PFSK-1 (cell line): ENCODE results near the gene RAB26.

ENCODE experiments used
- FOXP2 ChIP-seq: optimal IDR thresholded peaks from 2 replicates; pipeline ENCODE3; 2011; ENCODE audit warnings: borderline replicate concordance, control low read depth, inconsistent platforms; ENCODE audit not compliant: insufficient read depth; ENCODE audit errors: extremely low read length, extremely low read depth
- POLR2AphosphoS5 ChIP-seq: IDR thresholded peaks from 2 replicates; pipeline ENCODE4 v1.6.1; 2012; ENCODE audit warnings: low read depth, mild to moderate bottlenecking, control low read depth, low read length, moderate library complexity
- SIN3A ChIP-seq: IDR thresholded peaks from 2 replicates; pipeline ENCODE4 v1.6.1; 2012; ENCODE audit warnings: mild to moderate bottlenecking, low read length, moderate library complexity, borderline replicate concordance; ENCODE audit not compliant: insufficient read depth
- TAF1 ChIP-seq: IDR thresholded peaks from 2 replicates; pipeline ENCODE4 v1.6.1; 2012; ENCODE audit warnings: low read length, control low read depth, borderline replicate concordance; ENCODE audit not compliant: insufficient read depth
- TF ChIP-seq, protein P1 (sequence below), 2 experiments: IDR thresholded peaks; 2 replicates each; pipeline versions ENCODE4 v1.6.1 to v1.8.0; 2011 to 2012; ENCODE audit warnings: low read depth in 2 of 2, low read length in 2 of 2, control low read depth in 1 of 2, inconsistent platforms in 1 of 2, mild to moderate bottlenecking in 1 of 2, moderate library complexity in 1 of 2; ENCODE audit not compliant: insufficient read depth in 1 of 2

DNA sequence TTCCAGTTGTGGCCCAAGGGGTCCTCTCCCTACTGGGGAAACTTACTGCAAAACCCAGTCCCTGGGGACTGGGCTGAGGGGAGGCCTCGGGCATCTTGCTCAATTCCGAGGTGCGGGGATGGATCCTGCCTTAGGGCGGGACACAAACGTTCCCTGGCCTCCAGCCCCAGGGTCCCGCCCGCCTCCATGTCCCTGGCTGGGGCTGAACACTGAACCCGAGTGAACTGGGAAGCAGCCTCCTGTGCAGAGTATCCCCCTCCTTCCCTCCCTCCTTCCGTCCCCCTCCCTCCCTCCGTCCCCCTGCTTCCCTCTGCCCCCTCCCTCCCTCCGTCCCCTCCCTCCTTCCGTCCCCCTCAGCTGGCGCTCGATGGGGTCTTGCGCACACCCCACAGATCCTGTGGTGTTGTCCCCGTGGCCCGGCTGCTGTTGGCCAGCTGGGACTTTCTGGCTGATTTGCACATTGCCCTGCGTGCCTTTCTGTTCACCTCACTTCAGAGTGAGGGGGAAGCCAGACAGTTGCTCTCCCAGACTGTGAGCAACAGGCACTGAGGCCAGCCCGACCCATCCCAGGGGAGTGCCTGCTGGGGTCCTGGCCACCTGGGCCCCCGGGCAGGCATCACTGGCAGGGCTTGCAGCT lies 12.6 kb downstream of the RAB26 start:
- TF ChIP-seq TAF1 (no peak), POLR2AphosphoS5 (no peak), SIN3A (no peak), FOXP2 (no peak)
- TF ChIP-seq, protein P1, sequence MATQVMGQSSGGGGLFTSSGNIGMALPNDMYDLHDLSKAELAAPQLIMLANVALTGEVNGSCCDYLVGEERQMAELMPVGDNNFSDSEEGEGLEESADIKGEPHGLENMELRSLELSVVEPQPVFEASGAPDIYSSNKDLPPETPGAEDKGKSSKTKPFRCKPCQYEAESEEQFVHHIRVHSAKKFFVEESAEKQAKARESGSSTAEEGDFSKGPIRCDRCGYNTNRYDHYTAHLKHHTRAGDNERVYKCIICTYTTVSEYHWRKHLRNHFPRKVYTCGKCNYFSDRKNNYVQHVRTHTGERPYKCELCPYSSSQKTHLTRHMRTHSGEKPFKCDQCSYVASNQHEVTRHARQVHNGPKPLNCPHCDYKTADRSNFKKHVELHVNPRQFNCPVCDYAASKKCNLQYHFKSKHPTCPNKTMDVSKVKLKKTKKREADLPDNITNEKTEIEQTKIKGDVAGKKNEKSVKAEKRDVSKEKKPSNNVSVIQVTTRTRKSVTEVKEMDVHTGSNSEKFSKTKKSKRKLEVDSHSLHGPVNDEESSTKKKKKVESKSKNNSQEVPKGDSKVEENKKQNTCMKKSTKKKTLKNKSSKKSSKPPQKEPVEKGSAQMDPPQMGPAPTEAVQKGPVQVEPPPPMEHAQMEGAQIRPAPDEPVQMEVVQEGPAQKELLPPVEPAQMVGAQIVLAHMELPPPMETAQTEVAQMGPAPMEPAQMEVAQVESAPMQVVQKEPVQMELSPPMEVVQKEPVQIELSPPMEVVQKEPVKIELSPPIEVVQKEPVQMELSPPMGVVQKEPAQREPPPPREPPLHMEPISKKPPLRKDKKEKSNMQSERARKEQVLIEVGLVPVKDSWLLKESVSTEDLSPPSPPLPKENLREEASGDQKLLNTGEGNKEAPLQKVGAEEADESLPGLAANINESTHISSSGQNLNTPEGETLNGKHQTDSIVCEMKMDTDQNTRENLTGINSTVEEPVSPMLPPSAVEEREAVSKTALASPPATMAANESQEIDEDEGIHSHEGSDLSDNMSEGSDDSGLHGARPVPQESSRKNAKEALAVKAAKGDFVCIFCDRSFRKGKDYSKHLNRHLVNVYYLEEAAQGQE (IDR thresholded peaks at IDR 0.05; ENCODE audit: insufficient read depth in 1 of 2, low read depth in 2 of 2, low read length in 2 of 2) = no peak
